Measurements from ENCODE around the gene MLLT10.

DNA sequence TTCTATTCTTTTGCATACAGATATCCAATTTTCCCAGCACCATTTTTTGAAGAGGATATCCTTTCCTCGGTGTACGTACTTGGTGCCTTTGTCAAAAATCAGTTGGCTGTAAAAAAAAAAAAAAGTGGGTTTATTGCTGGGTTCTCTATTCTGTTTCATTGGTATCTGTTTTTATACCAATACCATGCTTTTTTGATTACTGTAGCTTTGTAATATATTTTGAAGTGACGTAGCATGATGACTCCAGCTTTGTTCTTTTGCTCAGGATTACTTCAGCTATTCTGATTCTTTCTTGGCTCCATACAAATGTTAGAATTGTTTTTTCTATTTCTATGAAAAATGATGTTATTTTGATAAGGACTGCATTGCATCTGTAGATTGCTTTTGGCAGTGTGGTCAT, 165.5 kb downstream of the MLLT10 start:
- TF ChIP-seq, protein P1, sequence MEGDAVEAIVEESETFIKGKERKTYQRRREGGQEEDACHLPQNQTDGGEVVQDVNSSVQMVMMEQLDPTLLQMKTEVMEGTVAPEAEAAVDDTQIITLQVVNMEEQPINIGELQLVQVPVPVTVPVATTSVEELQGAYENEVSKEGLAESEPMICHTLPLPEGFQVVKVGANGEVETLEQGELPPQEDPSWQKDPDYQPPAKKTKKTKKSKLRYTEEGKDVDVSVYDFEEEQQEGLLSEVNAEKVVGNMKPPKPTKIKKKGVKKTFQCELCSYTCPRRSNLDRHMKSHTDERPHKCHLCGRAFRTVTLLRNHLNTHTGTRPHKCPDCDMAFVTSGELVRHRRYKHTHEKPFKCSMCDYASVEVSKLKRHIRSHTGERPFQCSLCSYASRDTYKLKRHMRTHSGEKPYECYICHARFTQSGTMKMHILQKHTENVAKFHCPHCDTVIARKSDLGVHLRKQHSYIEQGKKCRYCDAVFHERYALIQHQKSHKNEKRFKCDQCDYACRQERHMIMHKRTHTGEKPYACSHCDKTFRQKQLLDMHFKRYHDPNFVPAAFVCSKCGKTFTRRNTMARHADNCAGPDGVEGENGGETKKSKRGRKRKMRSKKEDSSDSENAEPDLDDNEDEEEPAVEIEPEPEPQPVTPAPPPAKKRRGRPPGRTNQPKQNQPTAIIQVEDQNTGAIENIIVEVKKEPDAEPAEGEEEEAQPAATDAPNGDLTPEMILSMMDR (IDR thresholded peaks at IDR 0.05), result no peak
- TF ChIP-seq POLR2A (IDR thresholded peaks at IDR 0.05), result no peak

Measured in lower leg skin (tissue), 3 donors.